Measurements from ENCODE around the gene CFAP20DC.
"Not testable (repeated sequence)": the region's sequence is repeated elsewhere in the genome, so short reads cannot be mapped to it uniquely, and the experiment has no call there.

The CFAP20DC gene

DNA sequence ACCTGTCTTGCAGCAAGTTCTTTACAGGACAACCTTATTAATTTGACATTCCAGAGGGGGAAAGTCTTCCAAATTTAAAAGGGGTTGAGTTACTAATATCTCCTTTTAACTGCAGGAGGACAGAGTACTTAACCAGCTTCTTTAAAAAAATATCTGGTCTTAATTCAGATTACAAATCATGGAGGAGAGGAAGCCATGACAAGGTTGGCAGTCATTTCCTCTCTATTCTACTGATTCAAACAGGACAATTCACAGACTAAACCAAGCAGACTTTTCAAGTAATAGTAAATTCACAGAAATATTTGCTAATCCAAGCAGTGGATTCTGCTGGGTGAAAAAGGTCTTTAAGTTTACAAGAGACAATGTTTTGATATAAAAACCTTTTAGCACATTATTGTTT lies 185.3 kb downstream of the CFAP20DC start:
- no peak for DNase-seq

DNA sequence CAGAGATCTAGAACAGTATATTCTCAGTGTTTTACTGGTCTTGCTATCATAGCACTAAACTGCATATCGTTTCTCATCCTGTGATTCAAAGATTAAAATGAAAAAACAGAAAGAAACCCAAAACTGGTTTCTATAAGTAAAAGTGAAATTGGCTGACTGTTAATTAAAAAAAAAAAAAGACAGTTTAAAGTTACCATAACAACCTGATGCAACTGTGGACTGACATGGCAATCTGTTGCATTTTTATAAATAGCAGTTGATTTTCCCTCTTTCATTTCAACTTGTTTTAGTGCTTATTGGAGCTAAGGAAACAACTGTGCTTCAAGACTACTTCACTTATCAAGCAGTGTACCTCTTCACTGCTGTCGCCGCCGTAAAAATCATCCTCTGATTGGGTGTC lies 186.6 kb downstream of the CFAP20DC start:
- DNase-seq = no peak

DNA sequence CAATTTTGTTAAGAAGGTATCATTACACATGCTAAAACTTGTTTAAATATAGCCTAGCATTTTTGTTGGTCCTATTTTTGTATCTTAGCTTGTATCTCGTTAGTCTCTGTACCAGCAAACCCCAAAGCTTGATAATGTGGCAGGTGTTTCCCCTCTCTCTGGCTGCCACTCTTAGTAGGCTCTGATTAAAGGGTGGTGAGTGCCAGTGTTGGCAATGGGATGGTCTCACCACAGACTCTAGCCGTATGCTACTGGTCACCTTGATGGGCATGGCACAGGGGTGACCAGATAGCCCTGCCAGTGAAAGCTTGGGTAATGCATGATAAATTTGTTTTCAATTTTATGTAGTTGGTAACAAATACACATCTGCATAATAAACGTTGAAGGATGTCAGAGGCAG lies 188.3 kb downstream of the CFAP20DC start:
- no peak for DNase-seq

DNA sequence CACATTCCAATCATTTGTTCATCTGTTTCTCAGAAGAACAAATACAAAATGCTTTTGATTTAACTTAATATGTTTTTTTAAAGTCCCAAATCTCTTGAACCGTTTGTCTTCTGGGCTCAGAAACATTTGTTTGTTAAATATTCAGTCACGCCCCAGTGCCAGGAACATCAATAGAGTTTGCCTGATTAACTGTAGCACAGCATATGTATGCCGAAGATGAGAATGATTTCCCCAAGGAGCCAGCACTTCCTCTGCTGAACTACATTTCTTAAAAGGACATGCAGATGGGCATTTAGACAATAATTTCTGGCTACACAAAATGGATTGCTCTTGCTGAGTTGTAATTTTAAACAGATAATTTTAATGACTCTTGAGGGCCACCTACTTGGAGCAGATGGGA lies 191.7 kb downstream of the CFAP20DC start:
- no peak for DNase-seq

DNA sequence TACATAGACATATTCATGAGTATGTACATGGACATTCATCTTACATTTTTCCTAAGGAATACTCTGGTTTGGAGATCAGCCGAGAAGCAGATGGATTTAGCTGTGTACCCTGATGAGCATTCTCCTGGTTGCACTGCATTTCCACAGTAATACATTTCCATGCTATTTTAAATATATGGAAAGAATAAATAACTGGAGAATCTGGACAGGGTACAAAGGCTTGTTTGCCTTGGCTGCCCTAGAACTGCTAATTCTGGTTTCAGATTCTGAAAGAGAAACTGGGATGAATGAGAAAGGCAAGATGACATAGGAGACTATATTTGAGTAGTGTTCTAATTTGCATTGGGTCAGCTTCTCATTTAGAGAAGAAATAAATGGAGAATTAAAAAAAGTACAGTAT lies 192.4 kb downstream of the CFAP20DC start:
- DNase-seq = no peak

DNA sequence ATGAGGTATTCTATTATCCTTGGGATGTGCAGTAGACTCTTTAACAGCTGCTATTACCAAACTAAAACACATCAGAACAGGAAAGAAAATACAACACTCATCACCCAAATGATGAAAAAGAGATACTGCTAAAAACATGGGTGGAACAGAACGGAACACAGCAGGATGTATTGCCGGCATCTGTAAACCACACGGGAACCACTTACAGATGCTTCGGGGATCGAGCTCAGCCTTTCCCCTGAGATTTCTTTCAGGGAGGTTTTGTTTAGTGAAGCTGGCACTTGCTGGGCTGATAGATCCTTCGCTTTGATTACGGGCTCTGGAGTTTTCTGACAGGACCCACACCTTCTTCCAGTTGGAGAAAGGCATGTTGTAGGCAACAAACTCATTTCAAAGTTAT lies 201.0 kb downstream of the CFAP20DC start:
- no peak for DNase-seq

DNA sequence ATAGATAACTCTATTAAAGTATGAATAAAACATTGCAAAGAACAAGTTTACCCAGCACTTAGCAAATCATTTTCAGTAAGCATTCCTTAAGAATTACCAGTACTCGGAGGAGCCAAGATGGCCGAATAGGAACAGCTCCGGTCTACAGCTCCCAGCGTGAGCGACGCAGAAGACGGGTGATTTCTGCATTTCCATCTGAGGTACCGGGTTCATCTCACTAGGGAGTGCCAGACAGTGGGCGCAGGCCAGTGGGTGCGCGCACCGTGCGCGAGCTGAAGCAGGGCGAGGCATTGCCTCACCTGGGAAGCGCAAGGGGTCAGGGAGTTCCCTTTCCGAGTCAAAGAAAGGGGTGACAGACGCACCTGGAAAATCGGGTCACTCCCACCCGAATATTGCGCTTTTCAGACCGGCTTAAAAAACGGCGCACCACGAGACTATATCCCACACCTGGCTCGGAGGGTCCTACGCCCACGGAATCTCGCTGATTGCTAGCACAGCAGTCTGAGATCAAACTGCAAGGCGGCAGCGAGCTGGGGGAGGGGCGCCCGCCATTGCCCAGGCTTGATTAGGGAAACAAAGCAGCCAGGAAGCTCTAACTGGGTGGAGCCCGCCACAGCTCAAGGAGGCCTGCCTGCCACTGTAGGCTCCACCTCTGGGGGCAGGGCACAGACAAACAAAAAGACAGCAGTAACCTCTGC lies 207.6 kb downstream of the CFAP20DC start:
- not testable (repeated sequence) for DNase-seq

DNA sequence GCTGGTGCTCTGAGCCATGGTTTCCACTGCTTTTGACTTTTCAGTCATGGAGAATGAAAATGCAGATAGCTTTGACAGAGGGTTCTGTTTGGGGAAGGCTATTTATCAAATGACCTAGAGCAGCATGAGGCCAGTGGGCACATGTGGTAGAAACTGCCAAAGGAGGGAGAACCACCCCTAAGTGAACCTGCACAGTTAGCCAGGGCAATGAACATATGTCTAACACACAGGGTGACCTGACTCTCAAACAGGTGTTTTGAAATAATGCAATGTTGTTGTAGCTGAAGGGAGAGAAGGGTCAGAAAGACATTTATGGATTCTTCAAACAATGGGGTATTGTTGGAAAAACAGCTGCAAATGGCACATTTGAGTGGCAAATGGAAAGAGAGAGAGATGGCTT lies 208.9 kb downstream of the CFAP20DC start:
- DNase-seq = no peak

DNA sequence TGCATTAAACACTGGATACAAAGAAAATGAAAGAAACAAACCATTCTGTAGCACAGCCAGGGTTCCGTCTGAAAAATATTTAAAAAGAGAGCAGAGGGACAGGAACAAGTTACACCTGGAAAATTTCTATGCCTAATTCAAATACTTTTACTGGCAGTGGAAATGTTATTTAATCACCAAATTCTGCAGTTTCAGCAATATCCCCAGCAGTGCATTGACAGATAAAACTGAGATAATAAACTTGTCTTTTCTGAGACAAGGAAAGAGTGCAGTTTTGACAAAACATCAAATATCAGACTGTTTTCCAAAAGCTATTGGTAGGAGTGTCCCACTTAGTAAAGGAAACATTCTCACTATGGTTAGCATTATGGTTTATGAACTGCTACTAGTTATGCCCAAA lies 209.9 kb downstream of the CFAP20DC start:
- no peak for DNase-seq

DNA sequence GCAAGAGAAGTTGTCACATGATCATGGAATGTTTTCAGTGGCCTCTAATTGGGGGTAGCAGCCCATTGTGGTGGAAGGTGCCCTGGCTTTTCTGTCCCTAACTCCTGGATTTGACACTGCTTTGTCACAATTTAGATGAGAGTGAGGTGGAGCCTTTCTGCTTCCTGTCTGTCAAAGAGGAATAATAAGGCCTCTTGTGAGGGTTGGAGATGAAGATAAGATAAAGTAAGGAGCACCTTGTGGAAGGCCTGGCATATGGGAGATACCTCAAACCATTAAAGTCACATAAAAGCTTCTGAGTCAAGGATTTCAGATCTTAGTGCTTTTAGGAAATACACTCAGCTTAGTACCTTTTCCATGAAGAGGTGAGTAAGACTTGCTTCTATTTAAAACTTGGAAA lies 210.6 kb downstream of the CFAP20DC start:
- DNase-seq = no peak

DNA sequence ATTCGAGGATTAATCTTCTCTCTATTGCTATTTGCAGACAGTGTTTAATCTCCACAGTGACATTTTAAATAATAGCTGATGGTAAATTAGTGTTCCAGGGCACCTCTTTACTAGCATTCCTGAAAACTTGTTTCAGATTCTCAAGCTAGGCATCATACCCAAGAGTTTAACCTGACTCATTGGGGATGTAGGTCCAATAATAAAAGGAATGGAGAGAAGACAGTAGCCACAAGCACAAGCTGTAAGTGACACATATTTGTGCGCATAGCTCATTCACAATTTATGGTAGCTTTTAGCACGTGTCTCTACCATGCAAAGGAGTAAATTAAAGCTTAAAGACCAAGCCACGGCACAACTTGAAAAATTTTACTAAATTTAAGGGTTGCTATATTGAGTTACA lies 212.0 kb downstream of the CFAP20DC start:
- no peak for DNase-seq

DNA sequence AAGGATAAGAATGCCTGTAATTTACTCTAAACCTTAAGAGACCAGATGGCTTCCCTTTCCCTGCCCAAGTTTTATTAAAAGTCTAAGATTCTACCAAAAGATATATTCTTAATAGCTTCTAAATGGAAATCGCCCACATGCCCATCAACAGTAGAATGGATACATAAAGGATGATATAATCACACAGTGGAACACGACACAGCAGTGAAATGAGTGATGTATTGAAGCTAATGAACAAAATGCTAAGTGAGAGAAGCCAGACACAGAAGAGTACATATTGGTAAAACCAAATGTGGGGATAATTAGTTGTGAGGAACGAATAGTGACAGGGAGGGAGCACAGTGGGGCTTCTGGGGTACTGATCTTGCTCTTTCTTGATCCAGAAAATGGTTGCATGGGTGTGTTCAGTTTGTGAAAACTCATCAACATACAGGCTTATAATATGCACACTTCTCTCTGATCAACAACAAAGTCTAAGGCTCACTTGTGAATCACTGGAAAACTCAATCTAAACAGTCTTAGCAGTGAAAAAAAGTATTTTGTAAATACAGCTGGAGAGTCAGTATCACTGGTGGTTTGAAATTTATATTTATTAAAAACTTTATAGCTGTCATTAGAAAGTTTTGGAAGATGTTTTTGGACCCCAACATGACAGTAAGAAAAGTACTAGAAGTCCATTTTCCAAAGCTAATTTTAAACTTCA lies 212.5 kb downstream of the CFAP20DC start:
- DNase-seq = no peak

DNA sequence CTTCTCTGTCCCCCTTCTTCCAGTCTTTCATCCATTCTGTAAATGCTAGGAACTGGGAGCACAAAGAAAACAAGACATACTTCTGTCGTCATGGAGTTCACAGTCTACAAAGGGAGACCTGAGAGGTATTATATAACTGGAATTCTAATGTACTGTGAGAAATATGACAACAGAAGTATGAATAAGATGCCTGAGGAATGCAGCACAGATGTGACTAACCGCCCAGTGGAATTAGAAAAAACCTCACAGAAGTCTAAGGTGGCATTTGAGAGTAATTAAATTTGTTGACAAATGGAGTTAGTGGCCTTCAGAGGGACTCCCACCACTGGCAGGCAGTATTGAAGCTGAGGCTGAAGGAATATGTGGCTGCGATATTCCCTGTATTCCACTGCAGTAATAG lies 214.7 kb downstream of the CFAP20DC start:
- no peak for DNase-seq

DNA sequence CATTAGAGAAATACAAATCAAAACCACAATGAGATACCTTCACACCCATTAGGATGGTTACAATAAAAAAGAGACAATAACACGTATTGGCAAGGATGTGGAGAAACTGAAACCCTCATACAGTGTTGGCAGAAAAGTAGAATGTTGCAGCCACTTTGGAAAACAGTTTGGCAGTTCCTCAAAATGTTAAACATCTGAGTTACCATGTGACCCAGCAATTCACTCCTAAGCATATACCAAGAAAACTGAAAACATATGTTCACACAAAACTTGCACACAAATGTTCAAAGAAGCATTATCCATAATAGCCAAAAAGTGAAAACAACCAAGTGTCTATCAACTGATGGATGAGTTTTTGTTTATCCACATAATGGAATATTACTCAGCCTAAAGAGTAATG lies 216.3 kb downstream of the CFAP20DC start:
- no peak for DNase-seq

DNA sequence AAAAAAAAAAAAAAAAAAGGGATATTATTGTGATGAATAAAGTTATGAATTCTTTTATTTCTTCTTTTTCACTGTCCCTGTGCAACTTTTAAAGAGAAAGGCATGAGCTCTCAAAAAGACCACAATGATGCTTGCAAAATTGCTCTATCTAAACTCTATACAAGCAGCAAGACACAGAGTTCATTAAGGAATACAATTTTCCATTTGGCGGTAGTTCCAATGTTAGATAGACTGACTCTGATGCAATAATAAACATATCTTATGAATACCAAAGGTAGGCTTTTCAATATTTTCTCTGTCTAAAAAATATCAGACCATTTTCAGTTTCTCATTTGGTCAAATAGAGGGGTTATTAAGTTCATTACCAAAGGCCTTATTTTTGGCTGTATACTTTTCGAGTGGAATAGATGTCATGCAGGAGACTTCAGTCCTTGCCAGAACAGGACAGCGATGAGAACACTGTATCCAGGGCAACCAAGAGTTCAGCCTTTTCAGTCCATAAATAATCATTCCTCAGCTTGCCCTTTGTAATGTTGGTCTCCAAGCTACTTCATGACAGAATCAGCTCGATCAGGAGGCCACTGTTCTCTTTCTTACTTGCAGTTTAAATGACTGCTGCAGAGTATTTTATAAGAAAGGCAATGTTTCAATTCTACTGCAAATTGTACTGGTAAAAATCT lies 220.4 kb downstream of the CFAP20DC start:
- no peak for DNase-seq

DNA sequence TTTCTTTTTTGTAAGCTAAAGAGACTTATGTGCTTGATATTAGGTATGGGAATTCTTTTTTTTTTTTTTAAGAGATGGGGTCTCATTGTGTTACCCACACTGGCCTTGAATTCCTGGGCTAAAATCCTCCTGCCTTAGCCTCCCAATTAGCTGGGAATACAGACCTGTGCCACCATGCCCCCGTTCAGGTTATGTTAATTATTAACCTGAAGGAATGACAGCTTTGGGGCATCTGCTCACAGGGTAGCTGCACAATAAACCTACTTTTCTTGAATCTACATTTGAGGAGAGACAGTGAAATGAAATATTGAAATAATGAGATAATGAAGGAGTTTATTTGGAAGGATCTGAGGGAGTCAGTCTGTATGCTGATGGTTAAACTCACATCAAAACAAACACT lies 225.0 kb downstream of the CFAP20DC start:
- no peak for DNase-seq

DNA sequence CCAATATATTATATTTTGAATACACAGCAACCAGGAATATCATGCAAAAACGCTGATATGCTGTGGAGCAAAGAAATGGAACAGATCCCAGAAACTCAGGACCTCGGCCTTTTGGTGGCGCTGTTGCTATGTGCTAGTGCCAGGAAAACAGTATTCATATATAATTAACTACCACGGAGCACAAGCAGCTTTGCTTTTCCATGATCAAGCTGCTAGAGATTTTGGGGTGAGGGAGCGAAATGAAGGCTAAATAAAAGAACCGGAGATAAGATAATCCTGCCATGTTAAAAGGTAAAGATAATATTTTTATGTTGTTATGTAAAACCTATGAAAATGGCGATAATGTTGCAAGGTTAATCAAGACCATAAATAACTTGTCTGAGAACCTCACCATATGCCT lies 225.5 kb downstream of the CFAP20DC start:
- DNase-seq = no peak

DNA sequence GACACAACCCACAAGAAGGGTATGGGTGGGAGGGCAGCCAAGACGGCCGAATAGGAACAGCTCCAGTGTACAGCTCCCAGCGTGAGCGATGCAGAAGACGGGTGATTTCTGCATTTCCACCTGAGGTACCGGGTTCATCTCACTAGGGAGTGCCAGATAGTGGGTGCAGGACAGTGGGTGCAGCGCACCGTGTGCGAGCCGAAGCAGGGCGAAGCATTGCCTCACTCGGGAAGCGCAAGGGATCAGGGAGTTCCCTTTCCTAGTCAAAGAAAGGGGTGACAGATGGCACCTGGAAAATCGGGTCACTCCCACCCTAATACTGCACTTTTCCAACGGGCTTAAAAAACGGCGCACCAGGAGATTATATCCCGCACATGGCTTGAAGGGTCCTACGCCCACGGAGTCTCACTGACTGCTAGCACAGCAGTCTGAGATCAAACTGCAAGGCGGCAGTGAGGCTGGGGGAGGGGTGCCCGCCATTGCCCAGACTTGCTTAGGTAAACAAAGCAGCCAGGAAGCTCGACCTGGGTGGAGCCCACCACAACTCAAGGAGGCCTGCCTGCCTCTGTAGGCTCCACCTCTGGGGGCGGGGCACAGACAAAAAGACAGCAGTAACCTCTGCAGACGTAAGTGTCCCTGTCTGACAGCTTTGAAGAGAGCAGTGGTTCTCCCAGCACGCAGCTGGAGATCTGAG lies 243.1 kb downstream of the CFAP20DC start:
- DNase-seq = not testable (repeated sequence)

DNA sequence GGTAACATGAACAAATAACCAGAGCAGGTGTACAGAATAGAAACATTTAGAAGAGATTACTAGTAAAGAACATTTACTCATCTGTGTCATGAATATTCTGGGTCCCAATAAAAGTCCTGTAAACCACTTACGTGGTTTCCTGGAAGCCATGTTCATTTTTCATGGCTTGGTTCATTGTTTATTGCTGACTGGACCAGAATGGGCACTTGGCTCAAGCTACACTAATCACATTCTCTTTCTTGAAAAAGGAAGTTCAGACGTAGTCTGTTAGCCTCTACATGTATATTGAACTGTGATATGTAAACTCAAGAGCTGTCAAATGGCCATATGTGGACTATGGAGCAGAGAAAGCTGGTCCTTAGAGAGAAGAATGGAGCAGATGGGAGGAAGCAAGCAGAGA lies 244.9 kb downstream of the CFAP20DC start:
- no peak for DNase-seq

DNA sequence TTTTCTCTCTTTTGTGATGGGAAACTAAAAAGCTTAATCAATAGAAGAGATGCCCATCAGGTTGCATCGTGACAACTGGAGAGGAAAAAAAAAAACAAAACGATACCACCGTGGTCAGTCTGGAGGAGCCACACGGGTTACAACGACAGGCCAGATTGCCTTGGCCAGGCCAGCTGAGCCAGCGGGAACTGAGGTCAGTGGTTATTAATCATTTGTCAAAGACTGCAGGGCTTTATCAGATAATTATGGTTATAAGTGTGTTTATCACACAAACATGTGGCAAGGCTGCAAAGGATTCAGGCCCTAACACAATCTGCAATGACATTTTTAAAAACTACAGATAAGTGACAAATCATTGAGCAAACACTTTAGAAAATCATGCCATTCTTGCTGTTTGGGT lies 248.3 kb downstream of the CFAP20DC start:
- DNase-seq = no peak

DNA sequence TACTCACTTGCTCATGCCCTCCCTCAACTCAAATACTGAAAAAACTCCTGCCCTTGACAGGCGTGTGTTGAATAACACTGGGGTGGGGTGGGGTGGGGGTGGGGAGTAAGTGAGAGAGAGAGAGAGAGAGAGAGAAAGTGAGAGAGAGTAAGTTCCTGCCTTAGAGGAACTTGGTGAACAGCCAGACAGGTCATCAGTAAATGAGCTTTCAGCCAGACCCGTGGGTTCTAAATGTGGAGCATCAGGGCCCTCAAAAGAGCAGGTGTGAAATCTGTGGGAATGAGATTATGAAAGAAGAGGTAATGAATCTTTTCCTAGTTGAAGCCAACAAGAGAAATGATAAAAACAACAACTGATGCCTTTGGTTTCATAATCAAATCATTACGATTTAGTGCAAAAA lies 248.9 kb downstream of the CFAP20DC start:
- no peak for DNase-seq

DNA sequence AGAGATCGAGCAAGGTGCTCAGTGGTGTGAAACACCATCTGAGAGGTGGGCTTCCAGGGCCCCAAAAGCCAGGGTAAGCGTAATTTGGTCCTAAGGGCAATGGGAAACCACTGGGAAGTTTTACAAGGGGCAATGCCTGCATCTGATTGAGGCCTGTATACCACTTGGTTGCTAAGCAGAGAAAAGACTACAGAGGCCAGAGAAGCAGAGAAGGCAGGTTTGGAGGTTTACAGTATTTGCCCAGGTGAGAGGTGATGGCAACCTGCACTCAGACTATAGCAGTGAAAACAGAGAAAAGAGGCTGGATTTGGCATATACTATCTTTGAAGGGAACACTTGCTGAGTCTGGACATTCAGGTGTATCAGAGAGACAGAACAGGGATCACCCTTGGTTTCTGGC lies 249.8 kb downstream of the CFAP20DC start:
- DNase-seq = no peak

DNA sequence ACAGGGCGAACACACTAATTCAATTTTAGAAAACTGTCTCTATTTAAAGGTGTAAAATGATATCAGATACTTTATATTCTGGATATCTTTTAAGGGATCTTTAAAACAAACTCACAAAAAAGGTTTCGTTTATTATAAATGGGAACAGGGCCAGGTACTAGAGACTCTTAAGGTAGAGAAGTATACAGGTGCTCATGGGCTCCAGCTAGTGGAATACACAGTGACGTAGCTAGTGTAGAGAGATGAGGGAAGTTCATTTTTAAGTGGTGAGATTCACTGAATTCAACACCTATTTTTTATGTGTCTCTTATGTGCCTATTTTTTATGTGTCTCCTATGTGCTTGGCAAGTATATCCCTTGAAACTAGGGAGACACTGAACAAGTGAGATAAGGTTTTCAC lies 250.6 kb downstream of the CFAP20DC start:
- no peak for DNase-seq

DNA sequence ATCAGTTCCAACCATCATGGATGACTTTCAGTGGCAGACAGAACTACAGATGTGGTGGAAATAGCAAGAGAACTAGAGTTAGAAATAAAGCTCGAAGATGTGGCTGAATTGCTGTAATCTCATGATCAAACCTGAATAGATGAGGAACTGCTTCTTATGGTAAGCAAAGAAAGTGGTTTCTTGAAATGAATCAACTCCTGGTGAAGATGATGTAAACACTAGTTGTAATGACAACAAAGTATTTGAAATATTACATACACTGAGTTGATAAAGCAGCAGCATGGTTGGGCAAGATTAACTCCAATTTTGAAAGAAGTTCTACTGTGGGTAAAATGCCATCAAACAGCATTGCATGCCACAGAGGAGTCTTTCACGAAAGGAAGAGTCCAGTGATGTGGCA lies 251.5 kb downstream of the CFAP20DC start:
- DNase-seq = no peak

All from NCI-H1436 treated with DMSO at 0.1 percent for 48 hours (cell line).